GM12873 (cell line): ENCODE results near the gene NGF.

Experiments used
- CTCF ChIP-seq: IDR thresholded peaks from 2 replicates; pipeline ENCODE4 v1.5.1; 2012; ENCODE audit warnings: low read depth, mild to moderate bottlenecking, moderate library complexity, low read length, control low read depth; ENCODE audit not compliant: insufficient read depth; ENCODE audit errors: missing control alignments

The NGF gene

GRCh38 chr1:115343200-115343737 lies 5.2 kb upstream of the NGF start:
- no peak for TF ChIP-seq CTCF

- TF ChIP-seq CTCF = no peak
These were observed 3.9 kb upstream of the NGF start for GRCh38 chr1:115341948-115342347.

- no peak for TF ChIP-seq CTCF
These were observed 2.8 kb upstream of the NGF start for GRCh38 chr1:115340879-115341278.

GRCh38 chr1:115338457-115338820 lies 390 bp upstream of the NGF start:
- no peak for TF ChIP-seq CTCF

GRCh38 chr1:115337276-115337632 lies 795 bp downstream of the NGF start:
- TF ChIP-seq CTCF = no peak

- no peak for TF ChIP-seq CTCF
These were observed 1.3 kb downstream of the NGF start for GRCh38 chr1:115336741-115337140.

- no peak for TF ChIP-seq CTCF
These were observed 5.0 kb downstream of the NGF start for GRCh38 chr1:115332813-115333608.
